Measurements from ENCODE around the gene ADCY2. TPM values are rescaled to one million over a fixed set of nuclear protein-coding genes. Genes with fewer than 3 reads are reported as not detected.

Gene ADCY2
- total RNA-seq, 1 donor from 2014 or later = not detected

DNA sequence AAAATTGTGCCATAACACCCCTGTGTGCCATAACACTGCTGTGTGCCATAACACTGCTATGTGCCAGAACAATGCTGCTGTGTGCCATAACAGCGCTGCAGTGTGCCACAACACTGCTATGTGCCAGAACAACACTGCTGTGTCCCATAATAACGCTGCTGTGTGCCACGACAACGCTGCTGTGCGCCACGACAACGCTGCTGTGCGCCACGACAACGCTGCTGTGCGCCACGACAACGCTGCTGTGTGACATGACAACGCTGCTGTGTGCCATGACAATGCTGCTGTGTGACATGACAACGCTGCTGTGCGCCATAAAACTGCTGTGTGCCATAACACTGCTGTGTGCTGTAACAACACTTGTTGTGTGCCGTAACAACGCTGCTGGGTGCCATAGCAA, 429.1 kb downstream of the ADCY2 start:
- DNase-seq (ENCODE audit: low read depth in 2 of 2) = no peak

DNA sequence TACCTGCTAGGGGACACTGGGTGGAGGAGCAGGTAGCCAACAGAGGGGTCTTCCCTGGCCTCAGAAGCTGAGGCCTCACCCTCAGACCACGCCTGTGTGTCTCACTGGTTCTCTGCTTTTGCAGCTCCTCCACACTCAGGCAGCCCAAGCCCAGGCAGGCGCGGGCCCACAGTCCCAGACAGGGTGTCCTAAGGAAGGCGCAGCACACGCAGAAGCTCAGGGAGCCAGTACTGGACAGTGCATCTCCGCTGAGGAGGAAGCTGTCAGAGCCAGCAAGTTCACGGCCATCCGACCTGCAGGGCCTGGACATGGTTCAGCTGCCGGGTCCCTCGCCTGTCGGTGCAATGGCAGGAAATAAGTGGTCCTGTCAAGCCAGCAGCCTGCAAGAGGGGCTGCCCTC, 429.7 kb downstream of the ADCY2 start:
- DNase-seq (ENCODE audit: low read depth in 2 of 2) = no peak

DNA sequence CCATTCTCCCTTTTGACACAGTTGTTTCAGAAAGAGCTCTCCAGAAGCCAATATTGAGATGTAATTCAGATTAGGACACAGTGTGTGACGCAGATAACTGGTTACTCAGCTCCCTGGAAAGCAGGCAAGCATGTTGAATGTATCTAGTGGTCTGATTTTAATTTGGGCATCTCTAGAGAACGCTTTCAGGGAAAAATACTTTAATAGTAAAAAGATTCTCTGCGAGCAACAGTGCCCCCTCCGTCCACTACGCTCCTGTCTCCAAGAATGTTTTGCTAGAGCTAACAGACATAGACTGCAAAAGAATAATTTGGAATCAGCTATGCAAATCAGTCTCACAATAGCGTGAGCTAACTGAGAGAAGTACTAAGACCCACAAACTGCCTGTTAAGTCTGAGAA, 431.7 kb downstream of the ADCY2 start:
- no peak for DNase-seq (ENCODE audit: low read depth in 2 of 2)

DNA sequence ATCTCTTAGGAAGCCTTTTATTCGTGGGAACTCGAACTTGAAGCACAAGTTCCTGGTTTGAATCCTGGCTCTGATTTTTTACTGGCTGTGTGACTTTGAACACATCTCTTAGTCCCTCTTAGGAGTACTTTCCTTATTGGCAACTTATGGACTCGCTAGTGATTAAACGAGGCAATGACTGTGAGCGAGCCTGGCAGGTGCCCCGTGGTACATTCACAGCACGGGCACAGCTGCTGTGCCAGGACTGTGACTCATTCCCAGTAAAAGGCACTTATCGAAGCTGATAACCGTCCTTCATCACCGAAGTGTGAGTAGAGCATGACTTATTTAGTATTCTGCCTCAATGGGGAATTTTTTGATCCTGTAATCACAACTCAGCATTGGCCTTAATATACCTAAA, 432.3 kb downstream of the ADCY2 start:
- no peak for DNase-seq (ENCODE audit: low read depth in 2 of 2)

DNA sequence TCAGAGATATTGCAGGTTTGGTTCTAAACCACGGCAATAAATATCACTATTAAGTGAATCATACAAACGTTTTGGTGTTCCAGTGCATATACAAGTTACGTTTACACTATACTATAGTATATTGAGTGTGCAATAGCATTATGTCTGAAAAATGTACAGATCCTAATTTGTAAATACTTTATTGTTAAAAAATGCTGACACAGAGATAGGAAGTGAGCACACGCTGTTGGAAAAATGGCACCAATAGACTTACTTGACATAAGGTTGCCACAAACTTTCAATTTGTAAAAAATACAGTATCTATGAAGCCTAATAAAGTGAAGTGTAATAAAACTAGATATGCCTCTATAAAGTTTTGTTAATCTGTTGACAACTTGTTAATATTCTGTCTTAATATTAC, 439.0 kb downstream of the ADCY2 start:
- DNase-seq (ENCODE audit: low read depth in 2 of 2) = no peak

DNA sequence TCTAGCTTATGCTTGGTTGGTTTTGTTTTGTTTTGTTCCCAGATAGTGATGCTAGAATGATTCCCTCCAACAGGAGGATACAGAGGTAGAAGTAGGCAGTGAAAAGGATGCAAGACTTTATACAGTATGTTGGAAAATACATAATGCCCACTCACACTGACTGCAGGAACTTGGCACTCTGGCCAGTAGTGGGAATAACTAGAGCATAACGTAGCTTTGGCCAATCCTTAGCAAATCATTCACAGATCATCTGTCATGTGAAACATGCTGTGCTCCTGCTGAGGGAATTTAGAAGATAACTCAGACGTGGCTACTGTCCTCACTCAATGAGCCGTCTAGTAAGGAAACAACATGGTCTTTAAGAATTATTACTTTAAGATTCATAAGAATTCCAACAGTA, 441.5 kb downstream of the ADCY2 start:
- DNase-seq (ENCODE audit: low read depth in 2 of 2) = no peak

DNA sequence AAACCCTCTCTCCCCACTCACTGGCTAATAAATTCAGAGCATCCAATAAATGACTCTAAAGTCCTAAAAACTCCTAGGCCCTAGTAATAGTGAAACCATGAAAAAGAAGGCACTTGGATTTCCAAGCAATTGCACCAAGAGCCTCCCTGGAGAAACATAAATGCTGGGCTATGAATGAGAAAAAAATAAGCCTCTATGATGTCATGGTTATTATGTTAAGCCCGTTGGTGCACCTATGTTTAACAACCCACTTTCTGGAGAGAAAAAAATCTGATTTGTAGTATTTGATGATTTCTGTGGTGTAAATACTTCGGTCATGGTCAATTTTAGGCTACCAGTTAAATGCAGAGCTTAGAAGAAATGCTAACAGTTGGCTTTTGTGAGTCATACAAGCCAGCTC, 446.6 kb downstream of the ADCY2 start:
- DNase-seq (ENCODE audit: low read depth in 2 of 2) = no peak

DNA sequence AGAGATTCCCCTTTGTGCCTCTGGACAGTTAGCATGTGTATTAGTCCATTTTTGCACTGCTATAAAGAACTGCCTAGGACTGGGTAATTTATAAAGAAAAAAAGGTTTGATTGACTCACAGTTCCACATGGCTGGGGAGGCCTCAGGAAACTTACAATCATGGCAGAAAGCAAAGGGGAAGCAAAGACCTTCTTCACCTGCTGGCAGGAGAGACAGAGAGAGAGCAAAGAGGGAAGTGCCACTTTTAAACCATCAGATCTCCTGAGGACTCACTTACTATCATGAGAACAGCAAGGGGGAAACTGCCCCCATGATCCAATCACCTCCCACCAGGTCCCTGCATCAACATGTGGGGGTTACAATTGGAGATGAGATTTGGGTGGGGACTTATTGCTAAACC, 449.0 kb downstream of the ADCY2 start:
- no peak for DNase-seq (ENCODE audit: low read depth in 2 of 2)

DNA sequence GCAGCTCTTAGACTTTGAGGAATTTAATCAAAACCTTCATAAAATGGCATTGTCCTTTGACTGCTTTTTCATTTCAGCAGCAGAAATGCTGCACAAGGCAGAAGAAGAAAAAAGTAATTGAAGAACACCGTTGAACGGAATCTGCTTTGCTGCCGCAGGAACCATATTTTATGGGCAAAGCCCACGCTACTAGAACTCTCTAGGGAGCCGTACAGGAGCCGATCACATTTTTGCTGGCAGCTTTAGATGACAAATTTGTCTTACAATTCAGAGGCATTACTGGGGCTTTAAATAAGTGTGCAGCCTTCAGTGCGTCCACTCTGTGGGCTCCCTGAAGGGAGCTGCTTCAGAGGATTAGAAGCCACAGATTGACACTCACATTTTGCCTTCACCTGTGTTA, 449.6 kb downstream of the ADCY2 start:
- DNase-seq (ENCODE audit: low read depth in 2 of 2) = no peak

DNA sequence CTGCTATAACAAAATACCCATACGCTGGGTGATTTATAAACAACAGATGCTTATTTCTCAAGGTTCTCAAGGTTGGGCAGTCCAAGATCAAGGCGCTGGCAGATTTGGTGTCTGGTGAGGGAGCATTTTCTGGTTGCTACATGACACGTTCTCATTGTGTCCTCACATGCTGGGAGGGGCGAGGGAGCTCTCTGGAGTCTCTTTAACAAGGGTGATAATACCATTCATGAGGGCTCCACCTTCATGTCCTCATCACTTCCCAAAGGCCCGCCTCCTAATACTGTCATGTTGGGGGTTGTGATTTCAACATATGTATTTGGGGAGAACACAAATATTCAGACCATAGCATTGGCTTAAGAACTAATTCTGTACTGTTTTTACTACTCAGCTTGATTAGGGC, 450.4 kb downstream of the ADCY2 start:
- DNase-seq (ENCODE audit: low read depth in 2 of 2) = no peak

DNA sequence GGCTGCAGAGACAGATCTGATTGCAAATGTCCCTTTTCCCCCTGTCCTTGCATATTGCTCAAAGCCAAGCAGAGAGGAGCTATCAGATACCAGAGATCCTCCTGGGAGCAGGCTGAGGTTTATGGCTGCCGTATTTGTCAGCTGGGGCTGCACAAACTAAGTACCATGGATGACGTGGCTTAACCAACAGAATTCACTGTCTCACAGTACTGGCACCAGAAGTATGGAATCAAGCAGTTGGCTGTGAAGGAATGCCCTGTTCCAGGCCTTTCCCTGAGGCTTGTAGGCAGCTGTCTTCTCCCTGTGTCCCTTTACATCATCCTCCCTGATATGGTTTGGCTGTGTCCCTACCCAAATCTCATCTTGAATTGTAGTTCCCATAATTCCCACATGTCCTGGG, 452.4 kb downstream of the ADCY2 start:
- no peak for DNase-seq (ENCODE audit: low read depth in 2 of 2)

DNA sequence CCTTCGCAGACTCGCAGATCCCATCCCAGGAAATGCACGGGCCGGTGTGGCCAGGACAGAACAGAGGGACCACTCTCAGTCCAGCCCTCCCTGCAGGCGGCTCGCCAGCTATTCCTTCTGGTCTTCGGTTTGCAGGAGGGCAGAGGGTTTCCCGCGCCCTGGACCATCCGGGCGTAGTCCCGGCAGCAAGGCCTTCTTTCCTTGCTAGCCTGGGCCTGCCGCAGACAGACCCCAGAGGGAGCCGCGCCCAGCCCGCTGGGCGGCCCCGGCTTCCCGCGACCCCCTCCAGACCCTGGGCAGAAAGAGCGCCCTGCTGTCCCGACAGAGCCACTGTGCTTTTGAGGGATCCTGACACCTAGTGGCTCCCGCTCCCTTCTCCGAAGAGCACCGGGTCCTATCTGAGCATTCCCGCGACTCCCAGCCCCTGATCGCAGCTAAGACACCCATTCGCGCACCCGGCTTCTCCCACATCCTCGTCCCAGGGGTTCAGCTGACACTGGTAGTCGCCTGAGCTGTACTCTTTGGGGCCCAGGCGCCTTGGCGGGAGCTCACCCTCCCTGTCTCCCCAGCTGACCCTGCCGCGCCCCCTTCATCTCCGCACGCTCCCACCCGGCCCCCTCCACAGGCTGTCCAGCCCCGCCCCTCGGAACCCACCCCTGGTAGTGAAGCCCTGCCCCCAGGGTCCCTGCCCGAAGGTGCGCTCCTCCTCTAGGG, 453.9 kb downstream of the ADCY2 start:
- DNase-seq (ENCODE audit: low read depth in 2 of 2) = peak in 1 of 2 donors; percentile 5

DNA sequence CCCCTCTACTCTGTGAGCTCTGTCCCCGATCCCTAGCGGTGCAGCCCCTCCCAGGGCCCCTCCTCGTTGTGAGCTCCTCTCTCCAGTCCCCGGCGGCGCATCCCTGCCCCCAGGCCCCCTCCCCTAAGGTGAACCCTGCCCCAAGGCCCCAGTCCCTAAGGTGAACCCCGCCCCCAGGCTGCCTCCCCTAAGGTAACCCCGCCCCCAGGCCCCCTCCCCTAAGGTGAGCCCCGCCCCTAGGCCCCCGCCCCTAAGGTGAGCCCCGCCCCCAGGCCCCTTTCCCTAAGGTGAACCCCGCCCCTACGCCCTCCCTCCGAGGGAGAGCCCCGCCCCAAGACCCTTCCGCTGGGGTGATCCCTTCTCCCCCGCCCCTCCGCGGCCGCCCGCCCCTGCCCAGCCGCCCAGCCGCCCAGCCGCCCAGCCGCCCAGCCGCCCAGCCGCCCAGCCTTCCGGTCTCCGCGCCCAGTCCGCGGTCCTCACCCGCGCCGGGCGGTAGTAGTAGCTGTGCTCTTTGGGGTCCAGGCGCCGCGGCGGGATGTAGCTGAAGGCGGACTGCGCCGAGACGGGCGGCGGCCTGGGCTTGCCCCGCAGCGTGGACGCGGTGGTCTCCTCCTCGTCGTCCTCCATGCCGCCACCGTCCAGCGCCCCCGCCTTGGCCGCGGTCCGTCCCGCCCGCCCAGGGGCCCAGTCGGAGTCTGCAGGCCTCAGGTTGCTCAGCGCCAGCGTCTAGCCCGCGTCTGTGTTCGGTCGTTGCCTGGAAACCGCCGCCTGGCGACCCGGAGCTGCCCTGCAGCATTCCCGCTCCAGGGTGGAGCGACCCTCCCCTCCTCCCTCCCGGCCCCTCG, 454.7 kb downstream of the ADCY2 start, which contains the start of gene CFAP90:
Gene CFAP90 (minus strand): TSS at position 739 of the 845 bp plus-strand sequence. CDS start 112 bp downstream, at position 627.
- peak; percentile 27 to 71 for DNase-seq (ENCODE audit: low read depth in 2 of 2)

DNA sequence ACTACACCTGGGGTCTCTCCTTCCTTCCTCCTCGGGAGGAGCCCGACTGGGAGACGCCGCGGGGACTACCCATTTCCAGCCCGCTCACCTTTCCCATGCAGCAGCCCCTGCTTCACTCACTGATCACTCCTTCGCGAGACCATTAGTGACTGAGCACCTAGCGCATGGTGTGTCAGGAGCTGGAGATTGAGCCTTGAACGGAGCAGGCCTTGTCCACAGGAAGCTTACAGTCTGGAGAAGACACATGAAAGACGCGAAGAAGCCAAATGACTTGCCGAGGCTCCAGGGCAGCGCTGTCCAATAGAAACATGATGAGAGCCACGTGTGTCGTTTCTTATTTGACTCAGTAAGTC, 455.3 kb downstream of the ADCY2 start:
- DNase-seq (ENCODE audit: low read depth in 2 of 2) = no peak

DNA sequence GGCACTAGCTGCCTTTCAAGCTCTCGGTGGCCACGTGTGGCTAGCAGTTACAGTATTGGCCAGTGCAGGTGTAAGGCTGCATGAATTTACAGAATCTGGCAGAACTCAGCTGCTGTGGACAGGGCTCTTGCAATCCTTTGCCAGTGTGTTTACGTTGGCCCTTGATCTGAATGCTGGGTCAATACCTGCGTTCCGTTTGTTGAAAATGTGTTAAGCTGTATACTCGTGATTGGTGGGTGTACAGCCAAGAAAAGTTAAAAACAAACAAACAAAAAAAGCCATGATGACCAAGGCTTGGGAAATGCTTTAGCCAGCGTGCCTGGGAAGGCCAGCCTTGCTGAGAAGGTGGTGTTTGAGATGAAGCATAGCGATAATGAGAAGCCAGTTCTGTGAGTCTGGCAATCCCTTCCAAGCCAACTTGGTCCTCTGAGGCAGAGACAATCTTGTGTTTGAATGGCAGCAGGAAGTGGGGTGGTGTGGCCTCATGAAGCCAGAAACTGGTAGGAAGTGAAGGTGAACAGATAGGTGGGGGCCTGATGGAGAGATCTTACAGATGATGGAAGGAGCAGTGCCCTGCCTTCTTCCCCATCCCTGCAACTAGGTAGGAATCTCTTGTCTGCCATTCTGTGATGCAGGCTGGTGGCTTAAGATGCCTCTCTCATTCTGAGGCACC, 455.8 kb downstream of the ADCY2 start:
- DNase-seq (ENCODE audit: low read depth in 2 of 2) = peak in 1 of 2 donors; percentile 44

DNA sequence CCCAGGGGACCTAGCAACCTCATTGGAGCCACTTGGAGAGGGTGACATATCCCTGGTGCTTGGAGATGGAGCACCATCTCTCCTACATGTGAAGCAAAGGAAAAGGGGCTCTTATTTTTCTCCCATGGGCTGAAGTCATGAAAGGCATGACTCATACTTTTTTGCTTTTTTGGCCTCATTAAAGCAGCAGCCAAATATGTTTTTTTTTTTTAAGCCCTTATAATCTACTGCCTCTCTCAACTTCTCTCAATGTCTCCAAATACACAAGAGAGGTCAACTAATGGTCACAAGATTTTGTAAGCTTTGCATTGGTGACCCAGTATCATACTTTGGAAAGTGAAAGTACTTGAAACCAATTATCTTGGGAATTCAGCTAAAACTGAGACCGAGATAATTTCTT, 456.6 kb downstream of the ADCY2 start:
- no peak for DNase-seq (ENCODE audit: low read depth in 2 of 2)

DNA sequence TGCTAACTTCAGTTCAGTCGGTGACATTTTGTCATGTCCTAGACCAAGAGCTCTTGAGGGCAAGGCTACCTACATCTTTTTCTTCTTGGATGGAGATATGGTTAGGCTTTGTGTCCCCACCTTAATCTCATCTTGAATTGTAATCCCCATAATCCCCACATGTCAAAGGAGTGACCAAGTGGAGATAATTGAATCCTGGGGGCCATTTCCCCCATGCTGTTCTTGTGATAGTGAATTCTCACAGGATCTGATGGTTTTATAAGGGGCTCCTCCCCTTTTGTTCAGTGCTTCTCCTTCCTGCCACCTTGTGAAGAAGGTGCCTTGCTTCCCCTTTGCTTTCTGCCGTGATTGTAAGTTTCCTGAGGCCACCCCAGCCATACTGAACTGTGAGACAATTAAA, 457.1 kb downstream of the ADCY2 start:
- DNase-seq (ENCODE audit: low read depth in 2 of 2) = no peak

DNA sequence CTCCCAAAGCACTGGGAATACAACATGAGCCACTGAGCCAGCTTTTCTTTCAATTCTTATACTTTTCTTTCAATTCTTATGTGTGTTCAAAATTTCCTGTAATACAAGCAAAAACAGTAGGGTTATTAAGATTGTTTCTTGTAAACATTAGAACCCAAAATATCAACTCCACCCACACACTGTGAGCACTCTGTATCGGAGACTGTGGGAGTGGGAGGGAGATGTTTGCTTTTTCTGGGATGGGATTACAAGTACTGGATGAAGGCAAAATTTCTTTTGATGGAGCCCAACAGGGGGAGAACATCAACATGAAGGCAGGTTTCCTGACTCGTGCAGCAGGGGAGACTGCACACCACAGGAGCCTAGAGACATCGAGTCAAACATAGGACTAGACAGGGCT, 459.7 kb downstream of the ADCY2 start:
- no peak for DNase-seq (ENCODE audit: low read depth in 2 of 2)

DNA sequence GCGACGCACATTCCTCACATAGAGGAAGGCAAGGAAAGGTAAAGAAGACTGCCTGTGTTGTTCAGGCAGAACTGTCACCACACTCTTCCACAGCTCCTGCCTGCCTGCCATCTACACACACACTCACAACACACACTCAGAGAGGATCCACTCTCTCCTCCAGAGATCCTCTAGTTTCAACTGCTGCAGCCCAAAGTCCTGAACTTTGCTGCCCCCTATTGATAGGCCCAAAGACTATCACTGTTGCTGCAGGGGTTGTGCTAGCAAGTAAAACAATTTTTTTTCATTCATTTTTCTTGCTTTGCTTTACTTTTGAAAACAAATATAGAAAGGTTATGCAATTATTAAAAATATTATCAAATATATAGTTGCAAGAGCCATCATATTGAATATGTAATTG, 460.9 kb downstream of the ADCY2 start:
- DNase-seq (ENCODE audit: low read depth in 2 of 2) = peak; percentile 51 to 58

DNA sequence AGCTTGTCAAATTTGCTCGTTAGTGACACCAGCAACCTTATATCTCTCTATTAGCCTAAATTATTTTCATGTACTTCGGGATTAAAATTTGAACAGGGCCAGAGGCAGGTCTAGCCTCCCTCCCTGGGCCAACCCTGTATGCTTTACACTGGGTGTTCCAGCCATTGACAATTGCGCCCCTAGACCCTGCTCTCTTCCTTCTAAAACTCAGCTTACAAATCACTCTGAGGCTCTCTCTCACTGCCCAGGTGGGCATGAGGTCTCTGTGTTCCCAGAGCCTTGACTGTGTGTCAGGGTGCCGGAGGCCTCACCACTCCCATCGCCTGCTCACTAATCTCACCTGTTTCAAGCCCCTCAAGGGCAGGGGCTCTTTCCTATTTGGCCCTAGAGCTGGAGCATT, 461.4 kb downstream of the ADCY2 start:
- DNase-seq (ENCODE audit: low read depth in 2 of 2) = no peak

DNA sequence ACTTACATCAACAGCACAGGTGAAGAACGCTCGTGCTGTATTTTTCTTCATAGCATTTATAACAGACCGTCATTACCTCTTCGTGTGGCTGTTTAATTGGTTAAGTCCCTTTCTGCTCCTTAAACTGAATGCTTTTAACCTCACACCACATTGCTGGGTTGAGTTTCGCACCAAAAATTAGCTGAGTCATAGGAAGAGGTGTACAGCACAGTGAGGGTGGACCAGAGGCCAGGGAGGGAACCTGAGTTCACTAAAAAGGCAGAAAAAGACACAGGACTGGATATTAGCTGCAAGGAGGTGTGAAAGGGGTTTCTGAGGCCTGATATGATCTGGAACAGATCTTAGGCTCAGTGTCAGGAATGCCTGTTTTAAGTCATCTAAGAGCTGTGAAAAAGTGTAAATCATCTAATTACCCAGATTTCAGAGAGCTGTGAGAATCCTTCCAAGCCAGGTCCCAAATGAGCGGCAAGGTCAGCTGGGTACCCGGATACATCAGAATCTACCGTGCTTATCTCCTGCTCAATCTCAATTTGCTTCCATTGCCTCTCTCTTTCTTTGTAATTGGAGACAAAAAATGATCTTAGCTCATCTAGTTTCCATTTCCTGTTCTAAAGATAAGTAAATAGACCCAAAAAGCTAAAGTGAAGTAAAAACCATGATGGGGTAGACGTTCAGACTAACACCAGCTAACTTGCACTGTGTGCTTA, 462.1 kb downstream of the ADCY2 start:
- no peak for DNase-seq (ENCODE audit: low read depth in 2 of 2)

DNA sequence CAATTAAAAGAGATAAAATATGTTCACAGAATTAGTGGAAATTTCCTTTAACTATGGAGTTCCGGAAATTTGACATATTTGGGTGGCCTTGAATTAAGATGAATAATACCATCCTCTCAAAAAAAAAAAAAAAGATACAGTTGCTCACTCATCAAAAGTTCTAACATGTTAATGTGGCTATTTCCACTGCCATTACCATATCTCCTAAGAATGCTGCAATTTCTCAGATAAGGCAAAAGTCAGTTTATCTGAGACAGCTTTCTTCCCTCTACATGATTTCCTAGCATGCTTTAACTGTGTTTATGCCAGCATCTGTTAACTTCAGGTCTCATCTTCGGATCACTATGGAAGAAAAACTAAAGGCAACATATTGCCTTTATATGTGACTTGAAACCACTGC, 470.3 kb downstream of the ADCY2 start:
- no peak for DNase-seq (ENCODE audit: low read depth in 2 of 2)

All from lung microvascular endothelial cell (primary cell).